ENCODE data around the gene HDGFL3. TPM values are rescaled to one million over a fixed set of nuclear protein-coding genes. Genes with fewer than 3 reads are reported as not detected.

HDGFL3 gene
- total and polyA plus RNA-seq, 2 donors (not counting 1 experiment from before 2014, with no cell fraction given): 0.12 to 2.5 TPM

DNA sequence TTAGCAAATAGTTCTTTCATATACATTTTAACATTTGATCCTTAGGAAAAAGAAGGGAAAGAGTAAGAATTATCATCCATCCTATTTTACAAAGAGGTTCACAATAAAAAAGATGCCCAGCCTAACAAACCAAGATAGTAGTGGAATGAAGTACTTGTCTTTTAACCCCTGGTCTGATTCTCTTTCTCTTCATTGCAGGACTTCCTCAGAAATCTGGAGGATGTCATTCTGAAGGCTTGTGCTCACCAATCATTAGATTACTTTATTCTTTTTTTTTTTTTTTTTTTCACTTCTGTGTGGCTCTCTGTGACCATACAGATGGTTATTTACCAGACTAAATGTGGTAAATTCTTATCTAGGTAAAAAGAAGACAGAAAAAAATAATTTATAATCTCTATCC is 7.0 kb downstream of the HDGFL3 start:
- no peak for TF ChIP-seq EZH2 (IDR thresholded peaks at IDR 0.05; ENCODE audit: borderline replicate concordance, insufficient read depth, low read depth, low read length, poor library complexity, severe bottlenecking)
- TF ChIP-seq, protein P1, sequence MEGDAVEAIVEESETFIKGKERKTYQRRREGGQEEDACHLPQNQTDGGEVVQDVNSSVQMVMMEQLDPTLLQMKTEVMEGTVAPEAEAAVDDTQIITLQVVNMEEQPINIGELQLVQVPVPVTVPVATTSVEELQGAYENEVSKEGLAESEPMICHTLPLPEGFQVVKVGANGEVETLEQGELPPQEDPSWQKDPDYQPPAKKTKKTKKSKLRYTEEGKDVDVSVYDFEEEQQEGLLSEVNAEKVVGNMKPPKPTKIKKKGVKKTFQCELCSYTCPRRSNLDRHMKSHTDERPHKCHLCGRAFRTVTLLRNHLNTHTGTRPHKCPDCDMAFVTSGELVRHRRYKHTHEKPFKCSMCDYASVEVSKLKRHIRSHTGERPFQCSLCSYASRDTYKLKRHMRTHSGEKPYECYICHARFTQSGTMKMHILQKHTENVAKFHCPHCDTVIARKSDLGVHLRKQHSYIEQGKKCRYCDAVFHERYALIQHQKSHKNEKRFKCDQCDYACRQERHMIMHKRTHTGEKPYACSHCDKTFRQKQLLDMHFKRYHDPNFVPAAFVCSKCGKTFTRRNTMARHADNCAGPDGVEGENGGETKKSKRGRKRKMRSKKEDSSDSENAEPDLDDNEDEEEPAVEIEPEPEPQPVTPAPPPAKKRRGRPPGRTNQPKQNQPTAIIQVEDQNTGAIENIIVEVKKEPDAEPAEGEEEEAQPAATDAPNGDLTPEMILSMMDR (IDR thresholded peaks at IDR 0.05): no peak
- H3K9me3 ChIP-seq (ENCODE audit: control extremely low read depth in 1 of 3, control insufficient read depth in 2 of 3, insufficient read depth in 1 of 3, low read length in 2 of 3): no peaks in the 10 kb centered on the region
- Mint-ChIP-seq H3K4me1 (no peaks in the 10 kb centered on the region), H3K27ac (no peak overlapping the region), H3K4me3 (no peak overlapping the region), H3K9me3 (ENCODE audit: insufficient read depth) (no peaks in the 10 kb centered on the region), H3K27me3 (peaks cover 17% of the 10 kb centered on the region)
- H3K4me3 ChIP-seq (ENCODE audit: control extremely low read depth in 1 of 5, extremely low read depth in 1 of 5, insufficient read depth in 1 of 5, low read depth in 2 of 5, low read length in 4 of 5): no peak overlapping the region
- ATAC-seq (ENCODE audit: low read depth) (no peak), DNase-seq (no peak)
- H3K4me1 ChIP-seq (ENCODE audit: control insufficient read depth in 2 of 2, insufficient read depth in 2 of 2, low read length in 2 of 2): no peaks in the 10 kb centered on the region
- H3K36me3 ChIP-seq (replicated peaks in 1 of 2; ENCODE audit: control extremely low read depth in 1 of 2, control insufficient read depth in 1 of 2, extremely low read depth in 1 of 2, insufficient read depth in 2 of 2, low read length in 1 of 2): no peaks in the 10 kb centered on the region
- no peak overlapping the region for H3K27ac ChIP-seq (ENCODE audit: low read length in 2 of 2)
- no peak overlapping the region for H2AFZ ChIP-seq (ENCODE audit: insufficient read depth, low read depth, low read length, poor library complexity, severe bottlenecking)
- no peak overlapping the region for H3K9ac ChIP-seq (ENCODE audit: low read length)
- H4K20me1 ChIP-seq (ENCODE audit: control insufficient read depth, insufficient read depth, low read length, poor library complexity, severe bottlenecking): no peaks in the 10 kb centered on the region
- H3K79me2 ChIP-seq (ENCODE audit: control insufficient read depth, insufficient read depth, low read length): no peaks in the 10 kb centered on the region
- intact Hi-C loops (cut with micrococcal nuclease): no loop called here
- ChIA-PET POLR2A (no interaction called here), CTCF (no interaction called here)
- peaks cover 0 to under 1% (median 0%) of the 10 kb centered on the region in 4 experiments for H3K27me3 ChIP-seq (replicated peaks in 1 of 4; ENCODE audit: control extremely low read depth in 1 of 4, control insufficient read depth in 3 of 4, insufficient read depth in 4 of 4, low read length in 3 of 4)
- no peak overlapping the region for H3K4me2 ChIP-seq (replicated peaks; ENCODE audit: low read depth, low read length, poor library complexity, severe bottlenecking)

DNA sequence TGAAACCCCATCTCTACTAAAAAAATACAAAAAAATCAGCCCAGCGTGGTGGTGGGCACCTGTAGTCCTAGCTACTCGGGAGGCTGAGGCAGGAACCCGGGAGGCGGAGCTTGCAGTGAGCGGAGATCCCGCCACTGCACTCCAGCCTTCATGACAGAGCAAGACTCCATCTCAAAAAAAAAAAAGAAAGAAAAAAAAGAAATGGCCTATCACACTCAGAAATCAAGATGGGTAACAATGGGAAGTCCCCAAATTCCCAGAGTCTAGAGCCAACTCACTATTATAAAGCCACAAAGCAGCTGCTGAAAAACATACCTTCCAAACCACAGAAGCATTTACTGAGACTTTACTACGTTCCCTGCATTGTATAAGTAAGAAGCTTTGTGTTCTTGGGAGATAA is 7.5 kb downstream of the HDGFL3 start:
- no peak for TF ChIP-seq EZH2 (IDR thresholded peaks at IDR 0.05; ENCODE audit: borderline replicate concordance, insufficient read depth, low read depth, low read length, poor library complexity, severe bottlenecking)
- TF ChIP-seq, protein P1 (IDR thresholded peaks at IDR 0.05): no peak
- H3K4me1 ChIP-seq (ENCODE audit: control insufficient read depth in 2 of 2, insufficient read depth in 2 of 2, low read length in 2 of 2): no peaks in the 10 kb centered on the region
- no peak overlapping the region for H3K27ac ChIP-seq (ENCODE audit: low read length in 2 of 2)
- no peak overlapping the region for H2AFZ ChIP-seq (ENCODE audit: insufficient read depth, low read depth, low read length, poor library complexity, severe bottlenecking)
- no peak overlapping the region for H3K9ac ChIP-seq (ENCODE audit: low read length)
- H3K4me2 ChIP-seq (replicated peaks; ENCODE audit: low read depth, low read length, poor library complexity, severe bottlenecking): no peak overlapping the region
- Mint-ChIP-seq H3K4me3 (no peak overlapping the region), H3K27ac (no peak overlapping the region), H3K9me3 (ENCODE audit: insufficient read depth) (no peaks in the 10 kb centered on the region), H3K4me1 (no peaks in the 10 kb centered on the region), H3K27me3 (peaks cover 17% of the 10 kb centered on the region)
- POLR2A ChIA-PET: no interaction called here
- WGBS (ENCODE audit: insufficient coverage): 100% methylated on average over 4 of the region's 7 CpGs
- intact Hi-C loops (cut with micrococcal nuclease): no loop called here
- H4K20me1 ChIP-seq (ENCODE audit: control insufficient read depth, insufficient read depth, low read length, poor library complexity, severe bottlenecking): no peaks in the 10 kb centered on the region
- H3K9me3 ChIP-seq (ENCODE audit: control extremely low read depth in 1 of 3, control insufficient read depth in 2 of 3, insufficient read depth in 1 of 3, low read length in 2 of 3): no peaks in the 10 kb centered on the region
- CTCF ChIA-PET: no interaction called here
- DNase-seq (no peak), ATAC-seq (ENCODE audit: low read depth) (no peak)
- no peak overlapping the region for H3K4me3 ChIP-seq (ENCODE audit: control extremely low read depth in 1 of 5, extremely low read depth in 1 of 5, insufficient read depth in 1 of 5, low read depth in 2 of 5, low read length in 4 of 5)
- H3K79me2 ChIP-seq (ENCODE audit: control insufficient read depth, insufficient read depth, low read length): no peaks in the 10 kb centered on the region
- H3K27me3 ChIP-seq (replicated peaks in 1 of 4; ENCODE audit: control extremely low read depth in 1 of 4, control insufficient read depth in 3 of 4, insufficient read depth in 4 of 4, low read length in 3 of 4): no peaks in the 10 kb centered on the region
- no peaks in the 10 kb centered on the region for H3K36me3 ChIP-seq (replicated peaks in 1 of 2; ENCODE audit: control extremely low read depth in 1 of 2, control insufficient read depth in 1 of 2, extremely low read depth in 1 of 2, insufficient read depth in 2 of 2, low read length in 1 of 2)
